Nephron progenitor cell (in vitro differentiated cells): ENCODE data around the gene ZBTB43.

Source experiments
- DNase-seq: peaks from one replicate; pipeline ENCODE4 v3.0.0; 2021
- H3K27ac Mint-ChIP-seq: 2 replicates; pipeline ENCODE4 v1.8.0; 2021; ENCODE audit warnings: mild to moderate bottlenecking, moderate library complexity, mixed read lengths
- H3K27me3 Mint-ChIP-seq: 2 replicates; pipeline ENCODE4 v1.8.0; 2021; ENCODE audit warnings: mild to moderate bottlenecking, low read depth, mixed read lengths; ENCODE audit not compliant: poor library complexity
- H3K36me3 Mint-ChIP-seq: 2 replicates; pipeline ENCODE4 v1.8.0; 2021; ENCODE audit warnings: low read depth, mixed read lengths
- H3K4me1 Mint-ChIP-seq: 2 replicates; pipeline ENCODE4 v1.8.0; 2021; ENCODE audit warnings: mixed read lengths
- H3K4me3 Mint-ChIP-seq: 2 replicates; pipeline ENCODE4 v1.8.0; 2021; ENCODE audit warnings: mild to moderate bottlenecking, moderate library complexity, mixed read lengths
- H3K9me3 Mint-ChIP-seq: 2 replicates; pipeline ENCODE4 v1.8.0; 2021; ENCODE audit warnings: mild to moderate bottlenecking, moderate library complexity, mixed read lengths
- TF ChIP-seq, protein P1 (sequence below): fragments of 200-600 bp; sonication (generic); IDR thresholded peaks from 2 replicates; pipeline ENCODE4 v1.5.0; 2021; ENCODE audit warnings: antibody characterized with exemption

The ZBTB43 gene

DNA sequence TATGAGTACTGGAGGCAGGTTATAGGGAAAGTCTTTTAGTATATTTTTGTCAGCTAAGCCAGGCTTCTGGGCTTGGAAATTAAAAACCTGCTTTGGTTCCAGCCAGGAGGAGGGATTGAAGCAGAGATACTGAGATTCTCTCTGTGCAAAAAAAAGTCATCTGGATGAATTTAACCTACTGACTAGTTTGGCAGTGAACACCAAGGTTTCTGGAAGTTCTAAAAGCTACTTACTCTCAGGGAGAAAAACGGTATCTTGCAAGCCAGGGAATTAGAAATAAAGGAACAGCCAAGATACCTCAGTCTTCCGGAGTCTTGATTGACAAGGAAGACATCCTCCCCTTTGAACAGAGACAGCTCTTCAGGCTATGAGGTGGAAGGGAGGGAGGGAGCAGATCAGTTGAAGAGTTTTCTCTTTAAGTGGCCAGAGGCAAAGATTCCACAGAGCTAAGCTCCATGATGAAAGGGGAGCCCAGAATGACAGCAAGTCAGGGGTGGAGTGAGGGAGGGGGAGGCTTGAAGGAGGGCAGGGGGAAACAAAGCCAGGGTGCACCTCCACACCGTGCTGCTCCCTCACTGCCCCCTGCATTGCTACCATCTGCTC, 47.3 kb downstream of the ZBTB43 start:
- H3K27me3 Mint-ChIP-seq: peaks cover 46% of the 10 kb centered on the region
- TF ChIP-seq, protein P1, sequence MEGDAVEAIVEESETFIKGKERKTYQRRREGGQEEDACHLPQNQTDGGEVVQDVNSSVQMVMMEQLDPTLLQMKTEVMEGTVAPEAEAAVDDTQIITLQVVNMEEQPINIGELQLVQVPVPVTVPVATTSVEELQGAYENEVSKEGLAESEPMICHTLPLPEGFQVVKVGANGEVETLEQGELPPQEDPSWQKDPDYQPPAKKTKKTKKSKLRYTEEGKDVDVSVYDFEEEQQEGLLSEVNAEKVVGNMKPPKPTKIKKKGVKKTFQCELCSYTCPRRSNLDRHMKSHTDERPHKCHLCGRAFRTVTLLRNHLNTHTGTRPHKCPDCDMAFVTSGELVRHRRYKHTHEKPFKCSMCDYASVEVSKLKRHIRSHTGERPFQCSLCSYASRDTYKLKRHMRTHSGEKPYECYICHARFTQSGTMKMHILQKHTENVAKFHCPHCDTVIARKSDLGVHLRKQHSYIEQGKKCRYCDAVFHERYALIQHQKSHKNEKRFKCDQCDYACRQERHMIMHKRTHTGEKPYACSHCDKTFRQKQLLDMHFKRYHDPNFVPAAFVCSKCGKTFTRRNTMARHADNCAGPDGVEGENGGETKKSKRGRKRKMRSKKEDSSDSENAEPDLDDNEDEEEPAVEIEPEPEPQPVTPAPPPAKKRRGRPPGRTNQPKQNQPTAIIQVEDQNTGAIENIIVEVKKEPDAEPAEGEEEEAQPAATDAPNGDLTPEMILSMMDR: no peak
- no peaks in the 10 kb centered on the region for H3K36me3 Mint-ChIP-seq
- H3K9me3 Mint-ChIP-seq: peaks cover 3% of the 10 kb centered on the region
- no peak overlapping the region for H3K4me3 Mint-ChIP-seq
- no peak overlapping the region for H3K27ac Mint-ChIP-seq
- no peak for DNase-seq
- peaks cover 12% of the 10 kb centered on the region for H3K4me1 Mint-ChIP-seq

DNA sequence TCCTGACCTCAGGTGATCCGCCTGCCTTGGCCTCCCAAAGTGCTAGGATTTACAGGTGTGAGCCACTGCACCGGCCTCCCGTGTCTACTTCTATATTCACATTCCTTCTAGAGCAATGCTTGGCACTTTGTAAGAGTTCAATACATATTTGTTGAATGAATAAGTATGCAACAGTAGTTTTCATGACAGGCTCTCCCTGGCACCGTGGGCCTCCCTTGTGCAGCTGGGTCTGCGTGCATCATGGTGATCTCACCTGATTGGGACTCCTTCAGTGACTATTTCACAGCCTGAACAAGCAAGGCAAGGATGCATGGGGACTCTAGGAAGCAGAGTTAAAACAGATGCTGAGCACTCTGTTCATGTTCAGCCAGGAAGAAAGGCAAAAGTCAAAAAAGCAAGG, 48.8 kb downstream of the ZBTB43 start:
- Mint-ChIP-seq H3K27me3 (peaks cover 60% of the 10 kb centered on the region), H3K9me3 (peaks cover 3% of the 10 kb centered on the region)

DNA sequence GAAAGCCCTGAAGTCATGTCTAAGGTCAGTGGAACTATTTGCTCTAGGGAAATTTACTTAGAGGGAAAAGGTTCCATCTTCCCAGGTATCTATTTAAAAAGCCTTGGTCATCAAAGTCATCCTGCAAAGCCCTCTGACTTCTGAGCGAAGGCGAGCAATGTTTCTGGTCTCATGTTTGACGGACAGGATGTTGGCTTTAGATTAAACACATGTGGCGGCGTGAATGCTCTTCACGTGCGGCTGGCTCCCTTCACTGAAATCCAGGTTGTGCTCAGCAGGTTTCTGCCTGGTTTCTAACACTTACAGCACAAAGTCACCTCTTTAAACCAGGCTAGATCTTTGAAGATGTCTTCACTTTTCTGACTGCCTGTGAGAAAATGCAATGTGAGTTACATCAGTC, 49.9 kb downstream of the ZBTB43 start:
- Mint-ChIP-seq H3K9me3 (peaks cover 3% of the 10 kb centered on the region), H3K27me3 (peaks cover 70% of the 10 kb centered on the region), H3K4me1 (peaks cover 12% of the 10 kb centered on the region), H3K27ac (no peak overlapping the region), H3K36me3 (no peaks in the 10 kb centered on the region), H3K4me3 (no peak overlapping the region)
- TF ChIP-seq, protein P1: no peak
- no peak for DNase-seq

More for the DNA sequence above, 48.8 kb downstream of the ZBTB43 start:
- no peaks in the 10 kb centered on the region for H3K36me3 Mint-ChIP-seq
- no peak overlapping the region for H3K27ac Mint-ChIP-seq
- no peak overlapping the region for H3K4me3 Mint-ChIP-seq
- DNase-seq: no peak
- TF ChIP-seq, protein P1: no peak
- peaks cover 12% of the 10 kb centered on the region for H3K4me1 Mint-ChIP-seq

DNA sequence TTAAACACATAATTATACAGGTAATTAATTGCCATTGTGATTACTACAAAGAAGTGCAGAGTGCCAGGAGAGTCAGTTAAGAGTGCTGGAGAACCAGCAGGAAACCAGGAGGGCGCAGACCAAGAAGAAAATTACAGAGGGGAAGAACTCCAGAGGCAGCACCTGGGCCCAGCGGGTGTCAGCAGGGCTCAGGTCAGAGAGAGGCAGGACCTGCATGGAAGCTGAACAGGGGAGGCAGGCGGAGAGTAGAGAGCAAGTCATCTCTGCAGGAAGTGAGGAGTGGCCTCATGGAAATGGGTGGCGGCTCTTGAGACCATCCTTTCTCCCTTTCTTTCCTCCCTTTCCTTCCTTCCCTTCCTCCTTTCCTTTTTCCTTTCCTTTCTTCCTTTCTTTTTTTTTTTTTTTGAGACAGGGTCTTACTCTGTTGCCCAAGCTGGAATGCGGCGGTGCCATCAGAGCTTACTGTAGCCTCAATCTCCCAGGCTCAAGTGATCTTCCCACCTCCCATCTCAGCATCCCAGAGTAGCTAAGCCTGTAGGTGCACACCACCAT, 51.6 kb downstream of the ZBTB43 start:
- Mint-ChIP-seq H3K9me3 (no peaks in the 10 kb centered on the region), H3K4me3 (no peak overlapping the region), H3K27me3 (peaks cover 71% of the 10 kb centered on the region), H3K27ac (no peak overlapping the region), H3K36me3 (no peaks in the 10 kb centered on the region), H3K4me1 (peaks cover 10% of the 10 kb centered on the region)
- no peak for DNase-seq
- TF ChIP-seq, protein P1: no peak

DNA sequence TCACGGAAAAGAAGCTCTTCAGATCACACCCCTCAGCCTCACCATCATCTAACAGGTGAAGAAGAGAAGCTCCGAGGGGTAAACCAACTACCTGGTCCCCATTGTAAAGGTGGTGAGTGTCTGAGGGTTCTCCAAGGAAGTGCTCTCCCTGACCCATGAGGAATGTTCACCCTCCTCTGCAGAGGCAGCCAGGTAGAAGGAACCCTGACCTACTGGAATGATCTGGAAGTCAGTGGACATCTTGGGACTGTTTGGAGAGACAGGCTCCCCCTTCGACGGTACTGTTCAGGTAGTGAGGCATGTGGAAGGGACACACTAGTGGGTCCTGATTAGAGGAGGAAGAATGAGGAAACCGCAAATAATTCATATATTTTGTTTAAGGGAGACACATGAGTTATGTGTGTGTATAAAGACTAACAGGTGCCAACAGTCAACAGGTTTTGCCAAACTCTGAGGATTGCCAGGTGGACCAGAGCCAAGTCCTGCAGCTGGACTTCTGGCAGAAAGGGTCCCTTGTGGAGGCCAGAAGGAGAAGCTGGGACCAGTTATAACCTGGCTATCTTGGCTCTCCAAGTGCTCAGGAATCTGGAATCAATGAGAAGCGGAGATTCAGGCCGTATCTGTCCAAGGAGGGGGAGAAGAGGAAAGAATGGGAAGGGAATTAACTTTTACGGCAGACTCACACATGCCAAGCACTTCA, 52.6 kb downstream of the ZBTB43 start:
- no peak for DNase-seq
- Mint-ChIP-seq H3K27me3 (peaks cover 65% of the 10 kb centered on the region), H3K4me3 (no peak overlapping the region), H3K4me1 (peaks cover 21% of the 10 kb centered on the region), H3K36me3 (no peaks in the 10 kb centered on the region), H3K27ac (no peak overlapping the region), H3K9me3 (no peaks in the 10 kb centered on the region)
- TF ChIP-seq, protein P1: no peak

DNA sequence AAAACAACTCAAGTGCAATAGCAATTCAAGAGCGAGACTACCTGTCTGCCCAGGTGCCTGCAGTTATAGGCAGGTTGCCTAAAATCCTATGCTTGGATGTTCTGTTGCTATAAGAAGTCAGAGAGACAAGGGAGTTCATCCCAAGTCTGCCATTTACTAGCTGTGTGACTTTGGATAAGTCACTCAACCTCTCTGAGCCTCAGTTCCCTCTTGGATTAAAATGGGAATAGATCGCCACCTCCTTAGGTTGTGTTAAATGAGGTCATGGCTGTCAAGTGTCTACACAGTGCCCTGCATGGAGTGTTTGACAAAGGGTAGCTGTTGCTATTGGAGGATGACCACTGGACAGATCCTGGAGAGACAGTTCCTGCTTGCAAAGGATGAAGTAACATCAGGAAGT, 54.3 kb downstream of the ZBTB43 start:
- Mint-ChIP-seq H3K9me3 (no peaks in the 10 kb centered on the region), H3K4me3 (peak overlapping the region; percentile 83), H3K27ac (no peak overlapping the region), H3K36me3 (no peaks in the 10 kb centered on the region), H3K27me3 (peaks cover 53% of the 10 kb centered on the region), H3K4me1 (peaks cover 31% of the 10 kb centered on the region)
- no peak for DNase-seq
- TF ChIP-seq, protein P1: no peak
